Thymus (tissue), 11 donors: ENCODE data around the gene CA10. TPM values are rescaled to one million over a fixed set of nuclear protein-coding genes. Genes with fewer than 3 reads are reported as not detected.

ENCODE experiments used
- DNase-seq, 9 donors: peaks; one replicate each; pipeline ENCODE4 v3.0.0-alpha.2; 2013; ENCODE audit warnings: low spot score in 9 of 9, low read depth in 6 of 9, missing footprints in 1 of 9
- H3K27ac ChIP-seq, 2 donors: one replicate each; pipeline ENCODE4 v1.5.1; 2013; ENCODE audit warnings: control low read depth in 1 of 2, low read depth in 1 of 2, low read length in 1 of 2, mild to moderate bottlenecking in 1 of 2, moderate library complexity in 1 of 2
- H3K27me3 ChIP-seq, 2 donors: one replicate each; pipeline ENCODE4 v1.5.1; 2013; ENCODE audit warnings: low read length in 1 of 2; ENCODE audit not compliant: control insufficient read depth in 2 of 2, insufficient read depth in 1 of 2
- H3K36me3 ChIP-seq, 2 donors: one replicate each; pipeline ENCODE4 v1.5.1; 2013; ENCODE audit warnings: low read length in 1 of 2, mild to moderate bottlenecking in 1 of 2, moderate library complexity in 1 of 2; ENCODE audit not compliant: control insufficient read depth in 2 of 2, insufficient read depth in 2 of 2
- H3K4me1 ChIP-seq, 2 donors: one replicate each; pipeline ENCODE4 v1.5.1; 2013; ENCODE audit warnings: low read length in 2 of 2; ENCODE audit not compliant: control insufficient read depth in 2 of 2, insufficient read depth in 2 of 2
- H3K4me3 ChIP-seq, 2 donors: one replicate each; pipeline ENCODE4 v1.5.1; 2013; ENCODE audit warnings: low read length in 2 of 2, control low read depth in 1 of 2, mild to moderate bottlenecking in 1 of 2
- H3K9me3 ChIP-seq, 2 donors: one replicate each; pipeline ENCODE4 v1.5.1; 2013; ENCODE audit warnings: low read length in 1 of 2, mild to moderate bottlenecking in 1 of 2; ENCODE audit not compliant: control insufficient read depth in 2 of 2, insufficient read depth in 1 of 2
- WGBS: extraction: QIAGEN DNeasy Blood & Tissue Kit; methylation state at CpG from one replicate; pipeline ENCODE4 v1.1.7; 2013; 5-methylcytosine and 5-hydroxymethylcytosine counted together
- polyA plus RNA-seq: library from polyadenylated mRNA; stranded (reverse); fragments of 200-250 nt; gene quantifications from one replicate; pipeline ENCODE4 v1.2.3, GENCODE V29; 2013
- total RNA-seq: library from RNA; stranded (reverse); fragments of 120-200 nt; gene quantifications from one replicate; pipeline ENCODE4 v1.2.4, GENCODE V29; 2013
- donor health status: healthy.

Gene CA10
- total and polyA plus RNA-seq, 2 donors, result 0.25 to 0.61 TPM

GRCh38 chr17:52096056-52096455 is 62.5 kb downstream of the CA10 start:
- H3K27me3 ChIP-seq, result no peaks in the 10 kb centered on the region
- H3K4me3 ChIP-seq, result no peak overlapping the region
- H3K27ac ChIP-seq, result no peak overlapping the region
- H3K4me1 ChIP-seq, result no peaks in the 10 kb centered on the region
- no peaks in the 10 kb centered on the region for H3K36me3 ChIP-seq
- H3K9me3 ChIP-seq, result no peaks in the 10 kb centered on the region
- no peak for DNase-seq

- H3K9me3 ChIP-seq, result no peaks in the 10 kb centered on the region
- H3K4me1 ChIP-seq, result no peaks in the 10 kb centered on the region
- no peak overlapping the region for H3K27ac ChIP-seq
- WGBS, result 84% methylated on average over 2 of the region's 2 CpGs
- no peaks in the 10 kb centered on the region for H3K36me3 ChIP-seq
- H3K4me3 ChIP-seq, result no peak overlapping the region
- no peak for DNase-seq
- H3K27me3 ChIP-seq, result no peaks in the 10 kb centered on the region
Observed at GRCh38 chr17:52084176-52084575, 74.3 kb downstream of the CA10 start.

- no peaks in the 10 kb centered on the region for H3K27me3 ChIP-seq
- WGBS, result 85% methylated on average over 4 of the region's 4 CpGs
- H3K4me3 ChIP-seq, result no peak overlapping the region
- no peaks in the 10 kb centered on the region for H3K4me1 ChIP-seq
- H3K36me3 ChIP-seq, result no peaks in the 10 kb centered on the region
- no peak overlapping the region for H3K27ac ChIP-seq
- DNase-seq, result no peak
- H3K9me3 ChIP-seq, result no peaks in the 10 kb centered on the region
Observed at GRCh38 chr17:52079496-52079895, 79.0 kb downstream of the CA10 start.

- no peaks in the 10 kb centered on the region for H3K27me3 ChIP-seq
- no peak overlapping the region for H3K27ac ChIP-seq
- no peak overlapping the region for H3K4me3 ChIP-seq
- H3K36me3 ChIP-seq, result no peaks in the 10 kb centered on the region
- WGBS, result 93% methylated on average over 5 of the region's 5 CpGs
- no peaks in the 10 kb centered on the region for H3K9me3 ChIP-seq
- no peaks in the 10 kb centered on the region for H3K4me1 ChIP-seq
- no peak for DNase-seq
Observed at GRCh38 chr17:52071712-52072111, 86.8 kb downstream of the CA10 start.

GRCh38 chr17:52064791-52065211 is 93.7 kb downstream of the CA10 start:
- WGBS, result 67% methylated on average over 2 of the region's 2 CpGs
- DNase-seq, result no peak
- H3K27ac ChIP-seq, result no peak overlapping the region
- H3K36me3 ChIP-seq, result no peaks in the 10 kb centered on the region
- no peak overlapping the region for H3K4me3 ChIP-seq
- no peaks in the 10 kb centered on the region for H3K4me1 ChIP-seq
- no peaks in the 10 kb centered on the region for H3K9me3 ChIP-seq
- H3K27me3 ChIP-seq, result no peaks in the 10 kb centered on the region

GRCh38 chr17:52049496-52049895 is 109.0 kb downstream of the CA10 start:
- H3K4me1 ChIP-seq, result no peaks in the 10 kb centered on the region
- H3K27me3 ChIP-seq, result no peaks in the 10 kb centered on the region
- no peak for DNase-seq
- no peaks in the 10 kb centered on the region for H3K9me3 ChIP-seq
- WGBS, result 89% methylated on average over 1 of the region's 1 CpG
- no peaks in the 10 kb centered on the region for H3K36me3 ChIP-seq
- no peak overlapping the region for H3K27ac ChIP-seq
- no peak overlapping the region for H3K4me3 ChIP-seq

- no peaks in the 10 kb centered on the region for H3K4me1 ChIP-seq
- no peaks in the 10 kb centered on the region for H3K36me3 ChIP-seq
- H3K9me3 ChIP-seq, result no peaks in the 10 kb centered on the region
- no peak overlapping the region for H3K27ac ChIP-seq
- 94% methylated on average over 3 of the region's 3 CpGs for WGBS
- DNase-seq, result no peak
- no peaks in the 10 kb centered on the region for H3K27me3 ChIP-seq
- H3K4me3 ChIP-seq, result no peak overlapping the region
Observed at GRCh38 chr17:52049051-52049450, 109.5 kb downstream of the CA10 start.

GRCh38 chr17:52048137-52048898 is 110.2 kb downstream of the CA10 start:
- Histone ChIP-seq H3K9me3 (no peaks in the 10 kb centered on the region), H3K27me3 (no peaks in the 10 kb centered on the region), H3K36me3 (no peaks in the 10 kb centered on the region), H3K27ac (no peak overlapping the region), H3K4me1 (no peaks in the 10 kb centered on the region), H3K4me3 (no peak overlapping the region)
- DNase-seq, result no peak
- 78% methylated on average over 5 of the region's 5 CpGs for WGBS

GRCh38 chr17:52047086-52047485 is 111.4 kb downstream of the CA10 start:
- DNase-seq, result no peak
- Histone ChIP-seq H3K27ac (no peak overlapping the region), H3K36me3 (no peaks in the 10 kb centered on the region), H3K27me3 (no peaks in the 10 kb centered on the region), H3K9me3 (no peaks in the 10 kb centered on the region), H3K4me1 (no peaks in the 10 kb centered on the region), H3K4me3 (no peak overlapping the region)
